ENCODE measurements around the gene CPNE5. TPM values are rescaled to one million over a fixed set of nuclear protein-coding genes. Genes with fewer than 3 reads are reported as not detected.

Gene CPNE5
- polyA plus RNA-seq, 3 donors: 0.47 to 0.85 (median 0.82) TPM

DNA sequence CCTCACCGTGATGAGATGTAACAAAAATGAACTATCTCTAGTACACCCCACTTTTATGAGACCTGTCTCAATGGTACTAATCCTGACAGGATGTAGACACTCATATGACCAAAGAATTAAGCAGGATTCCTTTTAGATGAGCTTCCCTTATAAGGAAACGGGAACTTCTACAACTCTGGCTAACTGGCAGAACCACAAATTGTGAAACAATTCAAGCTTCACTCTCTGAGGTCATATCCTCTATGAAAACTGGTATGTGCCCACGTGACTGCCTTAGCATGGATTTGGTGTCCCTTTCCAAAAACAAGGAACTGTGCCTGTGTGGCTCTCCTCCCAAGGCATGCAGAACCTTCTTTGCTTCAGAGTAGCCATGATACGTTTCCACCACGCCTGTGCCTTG, 14.1 kb upstream of the CPNE5 start:
- peaks cover 0 to 4% (median 4%) of the 10 kb centered on the region in 3 donors for H3K27me3 Mint-ChIP-seq (ENCODE audit: low read depth in 3 of 3)
- peaks cover 6 to 19% of the 10 kb centered on the region in 2 donors for H3K36me3 ChIP-seq (replicated peaks in 1 of 2; ENCODE audit: control insufficient read depth in 1 of 2, insufficient read depth in 2 of 2, low read length in 2 of 2)

DNA sequence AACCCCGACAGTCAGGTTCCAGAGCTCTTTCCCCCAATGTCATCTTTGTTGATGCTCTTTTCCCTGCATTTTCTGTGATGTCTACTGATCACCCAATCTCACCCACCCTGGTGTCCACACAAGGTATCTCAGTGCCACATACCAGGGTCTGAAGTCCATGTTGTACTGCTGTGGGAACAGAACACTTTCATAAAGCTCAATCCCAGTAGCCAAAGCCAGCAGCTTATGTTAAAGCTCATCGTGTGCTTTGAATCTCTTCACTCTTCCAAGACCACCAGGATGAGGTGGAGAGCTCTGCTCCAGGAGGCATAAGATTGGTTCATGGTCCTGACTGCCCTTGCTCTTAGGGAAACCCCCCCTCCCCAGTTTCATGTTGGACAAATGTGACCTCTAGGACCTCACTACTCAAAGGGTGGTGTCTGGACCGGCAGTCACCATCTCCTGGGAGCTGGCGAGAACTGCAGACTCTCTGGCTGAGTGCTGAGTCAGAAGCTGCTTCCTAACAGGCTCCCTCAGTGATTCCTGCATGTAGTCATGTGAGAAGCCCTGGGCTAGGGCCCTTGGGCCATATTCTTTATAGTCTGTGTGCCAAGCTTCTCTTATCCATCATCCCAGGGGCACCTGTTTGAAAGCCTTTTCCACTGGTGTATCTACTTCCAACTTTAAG, 13.4 kb upstream of the CPNE5 start:
- Histone ChIP-seq H3K4me3 (replicated peaks in 1 of 3; ENCODE audit: low read depth in 2 of 3, low read length in 3 of 3) (no peak overlapping the region), H3K4me1 (ENCODE audit: control insufficient read depth in 1 of 2, insufficient read depth in 2 of 2, low read length in 2 of 2) (peaks cover 49 to 55% of the 10 kb centered on the region in 2 donors), H3K27me3 (ENCODE audit: control insufficient read depth in 2 of 2, insufficient read depth in 2 of 2, low read length in 2 of 2) (no peaks in the 10 kb centered on the region), H3K79me2 (ENCODE audit: insufficient read depth, low read length) (no peaks in the 10 kb centered on the region), H3K9ac (ENCODE audit: insufficient read depth, low read length, poor library complexity, severe bottlenecking) (no peak overlapping the region), H3K4me2 (replicated peaks; ENCODE audit: extremely low read depth, low read length, poor library complexity, severe bottlenecking) (no peak overlapping the region), H4K20me1 (ENCODE audit: insufficient read depth, low read length) (no peaks in the 10 kb centered on the region), H2AFZ (ENCODE audit: insufficient read depth, low read depth, low read length, poor library complexity, severe bottlenecking) (no peak overlapping the region), H3K36me3 (replicated peaks in 1 of 2; ENCODE audit: control insufficient read depth in 1 of 2, insufficient read depth in 2 of 2, low read length in 2 of 2) (peaks cover 6 to 19% of the 10 kb centered on the region in 2 donors), H3K9me3 (replicated peaks in 1 of 2; ENCODE audit: control insufficient read depth in 1 of 2, insufficient read depth in 1 of 2, low read length in 2 of 2) (peaks cover 4 to 7% of the 10 kb centered on the region in 2 donors), H3K27ac (ENCODE audit: low read depth in 1 of 2, low read length in 2 of 2) (peak overlapping the region; percentile 58 to 67)
- peak; percentile 47 to 76 (median 63) for DNase-seq
- Mint-ChIP-seq H3K9me3 (peaks cover 14 to 25% (median 22%) of the 10 kb centered on the region in 7 donors), H3K4me1 (peaks cover 59% of the 10 kb centered on the region), H3K4me3 (no peak overlapping the region), H3K27me3 (ENCODE audit: low read depth in 3 of 3) (peaks cover 1 to 9% (median 6%) of the 10 kb centered on the region in 3 donors), H3K36me3 (peaks cover 42 to 44% of the 10 kb centered on the region in 2 donors), H3K27ac (peak overlapping the region; percentile 90 to 97 (median 94))
- 36% methylated on average over 3 of the region's 4 CpGs for WGBS (ENCODE audit: insufficient coverage)
- intact Hi-C loops (cut with micrococcal nuclease): loop anchor here (5.0 kb wide), 3 partner anchors 35 to 170 kb away; partner anchors contain the start of gene C6orf89 (in 1 of the 2)
- TF ChIP-seq, protein P1, sequence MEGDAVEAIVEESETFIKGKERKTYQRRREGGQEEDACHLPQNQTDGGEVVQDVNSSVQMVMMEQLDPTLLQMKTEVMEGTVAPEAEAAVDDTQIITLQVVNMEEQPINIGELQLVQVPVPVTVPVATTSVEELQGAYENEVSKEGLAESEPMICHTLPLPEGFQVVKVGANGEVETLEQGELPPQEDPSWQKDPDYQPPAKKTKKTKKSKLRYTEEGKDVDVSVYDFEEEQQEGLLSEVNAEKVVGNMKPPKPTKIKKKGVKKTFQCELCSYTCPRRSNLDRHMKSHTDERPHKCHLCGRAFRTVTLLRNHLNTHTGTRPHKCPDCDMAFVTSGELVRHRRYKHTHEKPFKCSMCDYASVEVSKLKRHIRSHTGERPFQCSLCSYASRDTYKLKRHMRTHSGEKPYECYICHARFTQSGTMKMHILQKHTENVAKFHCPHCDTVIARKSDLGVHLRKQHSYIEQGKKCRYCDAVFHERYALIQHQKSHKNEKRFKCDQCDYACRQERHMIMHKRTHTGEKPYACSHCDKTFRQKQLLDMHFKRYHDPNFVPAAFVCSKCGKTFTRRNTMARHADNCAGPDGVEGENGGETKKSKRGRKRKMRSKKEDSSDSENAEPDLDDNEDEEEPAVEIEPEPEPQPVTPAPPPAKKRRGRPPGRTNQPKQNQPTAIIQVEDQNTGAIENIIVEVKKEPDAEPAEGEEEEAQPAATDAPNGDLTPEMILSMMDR (IDR thresholded peaks at IDR 0.05): no peak

More for the DNA sequence above, 14.1 kb upstream of the CPNE5 start:
- TF ChIP-seq, protein P1 (IDR thresholded peaks at IDR 0.05): no peak
- peaks cover 55% of the 10 kb centered on the region for H3K4me1 Mint-ChIP-seq
- Histone ChIP-seq H3K9ac (ENCODE audit: insufficient read depth, low read length, poor library complexity, severe bottlenecking) (no peak overlapping the region), H3K27ac (ENCODE audit: low read depth in 1 of 2, low read length in 2 of 2) (peak overlapping the region; percentile 58 to 67), H3K79me2 (ENCODE audit: insufficient read depth, low read length) (peaks cover 3% of the 10 kb centered on the region), H2AFZ (ENCODE audit: insufficient read depth, low read depth, low read length, poor library complexity, severe bottlenecking) (no peak overlapping the region), H3K4me1 (ENCODE audit: control insufficient read depth in 1 of 2, insufficient read depth in 2 of 2, low read length in 2 of 2) (peaks cover 49 to 52% of the 10 kb centered on the region in 2 donors), H3K27me3 (ENCODE audit: control insufficient read depth in 2 of 2, insufficient read depth in 2 of 2, low read length in 2 of 2) (no peaks in the 10 kb centered on the region), H4K20me1 (ENCODE audit: insufficient read depth, low read length) (no peaks in the 10 kb centered on the region), H3K4me2 (replicated peaks; ENCODE audit: extremely low read depth, low read length, poor library complexity, severe bottlenecking) (no peak overlapping the region), H3K9me3 (replicated peaks in 1 of 2; ENCODE audit: control insufficient read depth in 1 of 2, insufficient read depth in 1 of 2, low read length in 2 of 2) (peaks cover 4 to 7% of the 10 kb centered on the region in 2 donors), H3K4me3 (replicated peaks in 1 of 3; ENCODE audit: low read depth in 2 of 3, low read length in 3 of 3) (no peak overlapping the region)
- H3K27ac Mint-ChIP-seq: peak overlapping the region; percentile 90 to 97 (median 94)
- peak; percentile 89 to 98 (median 97) for DNase-seq
- H3K36me3 Mint-ChIP-seq: peaks cover 43 to 44% of the 10 kb centered on the region in 2 donors
- peaks cover 14 to 25% (median 22%) of the 10 kb centered on the region in 7 donors for H3K9me3 Mint-ChIP-seq
- no peak overlapping the region for H3K4me3 Mint-ChIP-seq
- WGBS (ENCODE audit: insufficient coverage): 28% methylated on average over 3 of the region's 5 CpGs
- intact Hi-C loops (cut with micrococcal nuclease): loop anchor here (5.0 kb wide), 3 partner anchors 34 to 171 kb away; partner anchors contain the start of gene C6orf89 (in 1 of the 2)

Measured in CD14-positive monocyte (primary cell).